Breast epithelium (tissue), 3 donors: Measurements from ENCODE around the gene SMIM31.

Experiments used
- POLR2A ChIP-seq: fragments of 450-650 bp; IDR thresholded peaks from one replicate; pipeline ENCODE4 v1.6.1; 2016; ENCODE audit warnings: antibody characterized with exemption, mild to moderate bottlenecking, moderate library complexity
- TF ChIP-seq, protein P1 (sequence below), 3 donors: fragments of 450-650 bp; IDR thresholded peaks; one replicate each; pipeline ENCODE4 v1.5.1; 2016 to 2017; ENCODE audit warnings: antibody characterized with exemption in 3 of 3, mild to moderate bottlenecking in 3 of 3, moderate library complexity in 3 of 3

DNA sequence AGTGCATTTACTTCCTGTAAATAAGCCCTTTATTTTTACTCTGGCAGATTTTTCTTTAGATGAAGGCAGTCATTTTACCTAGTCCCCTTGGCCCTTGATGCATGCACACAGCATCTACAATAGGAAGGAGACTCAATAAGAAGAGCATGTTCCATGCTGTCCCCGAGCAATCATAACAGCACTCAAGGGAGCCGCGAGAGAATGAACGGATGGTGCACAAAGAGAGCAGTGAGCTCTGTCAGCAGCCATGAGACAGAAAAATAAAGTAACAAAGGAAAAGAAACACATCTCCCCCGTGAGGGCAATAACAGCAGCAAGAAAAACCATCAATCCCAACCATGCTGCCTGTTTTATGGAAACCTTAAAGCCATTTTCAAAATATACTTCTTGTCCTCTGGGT is 11.9 kb downstream of the SMIM31 start:
- TF ChIP-seq POLR2A = no peak
- TF ChIP-seq, protein P1, sequence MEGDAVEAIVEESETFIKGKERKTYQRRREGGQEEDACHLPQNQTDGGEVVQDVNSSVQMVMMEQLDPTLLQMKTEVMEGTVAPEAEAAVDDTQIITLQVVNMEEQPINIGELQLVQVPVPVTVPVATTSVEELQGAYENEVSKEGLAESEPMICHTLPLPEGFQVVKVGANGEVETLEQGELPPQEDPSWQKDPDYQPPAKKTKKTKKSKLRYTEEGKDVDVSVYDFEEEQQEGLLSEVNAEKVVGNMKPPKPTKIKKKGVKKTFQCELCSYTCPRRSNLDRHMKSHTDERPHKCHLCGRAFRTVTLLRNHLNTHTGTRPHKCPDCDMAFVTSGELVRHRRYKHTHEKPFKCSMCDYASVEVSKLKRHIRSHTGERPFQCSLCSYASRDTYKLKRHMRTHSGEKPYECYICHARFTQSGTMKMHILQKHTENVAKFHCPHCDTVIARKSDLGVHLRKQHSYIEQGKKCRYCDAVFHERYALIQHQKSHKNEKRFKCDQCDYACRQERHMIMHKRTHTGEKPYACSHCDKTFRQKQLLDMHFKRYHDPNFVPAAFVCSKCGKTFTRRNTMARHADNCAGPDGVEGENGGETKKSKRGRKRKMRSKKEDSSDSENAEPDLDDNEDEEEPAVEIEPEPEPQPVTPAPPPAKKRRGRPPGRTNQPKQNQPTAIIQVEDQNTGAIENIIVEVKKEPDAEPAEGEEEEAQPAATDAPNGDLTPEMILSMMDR (IDR thresholded peaks at IDR 0.05) = no peak
